GM19372 (cell line): ENCODE measurements around the gene SLC39A8.
"Not testable (repeated sequence)": the region's sequence is repeated elsewhere in the genome, so short reads cannot be mapped to it uniquely, and the experiment has no call there.

ENCODE experiments used
- ATAC-seq: cut with Tn5 transposase; IDR thresholded peaks from one replicate; pipeline ENCODE4 v1.9.1; 2021; ENCODE audit warnings: mild to moderate bottlenecking, low read depth, moderate library complexity; ENCODE audit not compliant: unreplicated experiment

Gene SLC39A8

GRCh38 chr4:102247041-102247440, 98.2 kb downstream of the SLC39A8 start:
- ATAC-seq: no peak

GRCh38 chr4:102246416-102246815, 98.9 kb downstream of the SLC39A8 start:
- ATAC-seq: no peak

- no peak for ATAC-seq
These were observed 100.3 kb downstream of the SLC39A8 start for GRCh38 chr4:102244878-102245535.

GRCh38 chr4:102243296-102243695, 102.0 kb downstream of the SLC39A8 start:
- ATAC-seq: not testable (repeated sequence)

- ATAC-seq: no peak
These were observed 110.9 kb downstream of the SLC39A8 start for GRCh38 chr4:102234243-102234838.

GRCh38 chr4:102230194-102230593, 115.1 kb downstream of the SLC39A8 start:
- no peak for ATAC-seq

- no peak for ATAC-seq
These were observed 117.9 kb downstream of the SLC39A8 start for GRCh38 chr4:102227388-102227787.

- no peak for ATAC-seq
These were observed 121.8 kb downstream of the SLC39A8 start for GRCh38 chr4:102223461-102223860.

- no peak for ATAC-seq
These were observed 122.4 kb downstream of the SLC39A8 start for GRCh38 chr4:102222838-102223409.

- no peak for ATAC-seq
These were observed 126.2 kb downstream of the SLC39A8 start for GRCh38 chr4:102219129-102219528.

GRCh38 chr4:102218656-102219055, 126.6 kb downstream of the SLC39A8 start:
- no peak for ATAC-seq

- ATAC-seq: no peak
These were observed 127.4 kb downstream of the SLC39A8 start for GRCh38 chr4:102217775-102218355.

- no peak for ATAC-seq
These were observed 127.9 kb downstream of the SLC39A8 start for GRCh38 chr4:102217345-102217744.

GRCh38 chr4:102216666-102217065, 128.6 kb downstream of the SLC39A8 start:
- ATAC-seq: no peak

- no peak for ATAC-seq
These were observed 132.3 kb downstream of the SLC39A8 start for GRCh38 chr4:102213031-102213430.
